ENCODE data around the gene CTBP2.

The CTBP2 gene

DNA sequence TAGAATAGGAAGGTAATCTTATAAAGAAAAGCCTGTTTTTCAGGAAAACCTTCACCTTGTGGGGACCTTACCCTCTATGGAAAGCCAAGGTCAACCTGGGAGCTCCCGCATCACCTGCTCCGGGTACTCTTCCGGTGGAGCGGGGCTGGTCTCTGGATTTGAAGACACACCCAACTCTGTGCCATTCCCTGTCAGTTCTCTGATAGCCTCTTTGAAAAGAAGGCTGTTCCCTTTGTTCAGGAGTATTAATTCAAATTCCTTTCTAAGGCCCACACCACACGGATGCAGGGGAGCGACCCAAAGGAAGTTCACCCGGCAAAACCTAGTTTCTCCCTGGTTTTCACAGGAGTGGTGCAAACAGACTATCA lies 10.7 kb downstream of the CTBP2 start:
- DNase-seq (ENCODE audit: low read depth), result no peak
- TF ChIP-seq, protein P1, sequence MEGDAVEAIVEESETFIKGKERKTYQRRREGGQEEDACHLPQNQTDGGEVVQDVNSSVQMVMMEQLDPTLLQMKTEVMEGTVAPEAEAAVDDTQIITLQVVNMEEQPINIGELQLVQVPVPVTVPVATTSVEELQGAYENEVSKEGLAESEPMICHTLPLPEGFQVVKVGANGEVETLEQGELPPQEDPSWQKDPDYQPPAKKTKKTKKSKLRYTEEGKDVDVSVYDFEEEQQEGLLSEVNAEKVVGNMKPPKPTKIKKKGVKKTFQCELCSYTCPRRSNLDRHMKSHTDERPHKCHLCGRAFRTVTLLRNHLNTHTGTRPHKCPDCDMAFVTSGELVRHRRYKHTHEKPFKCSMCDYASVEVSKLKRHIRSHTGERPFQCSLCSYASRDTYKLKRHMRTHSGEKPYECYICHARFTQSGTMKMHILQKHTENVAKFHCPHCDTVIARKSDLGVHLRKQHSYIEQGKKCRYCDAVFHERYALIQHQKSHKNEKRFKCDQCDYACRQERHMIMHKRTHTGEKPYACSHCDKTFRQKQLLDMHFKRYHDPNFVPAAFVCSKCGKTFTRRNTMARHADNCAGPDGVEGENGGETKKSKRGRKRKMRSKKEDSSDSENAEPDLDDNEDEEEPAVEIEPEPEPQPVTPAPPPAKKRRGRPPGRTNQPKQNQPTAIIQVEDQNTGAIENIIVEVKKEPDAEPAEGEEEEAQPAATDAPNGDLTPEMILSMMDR (IDR thresholded peaks at IDR 0.05; ENCODE audit: low read depth, low read length, missing control alignments), result no peak
- no peak overlapping the region for H3K4me3 ChIP-seq (ENCODE audit: low read depth, low read length)

DNA sequence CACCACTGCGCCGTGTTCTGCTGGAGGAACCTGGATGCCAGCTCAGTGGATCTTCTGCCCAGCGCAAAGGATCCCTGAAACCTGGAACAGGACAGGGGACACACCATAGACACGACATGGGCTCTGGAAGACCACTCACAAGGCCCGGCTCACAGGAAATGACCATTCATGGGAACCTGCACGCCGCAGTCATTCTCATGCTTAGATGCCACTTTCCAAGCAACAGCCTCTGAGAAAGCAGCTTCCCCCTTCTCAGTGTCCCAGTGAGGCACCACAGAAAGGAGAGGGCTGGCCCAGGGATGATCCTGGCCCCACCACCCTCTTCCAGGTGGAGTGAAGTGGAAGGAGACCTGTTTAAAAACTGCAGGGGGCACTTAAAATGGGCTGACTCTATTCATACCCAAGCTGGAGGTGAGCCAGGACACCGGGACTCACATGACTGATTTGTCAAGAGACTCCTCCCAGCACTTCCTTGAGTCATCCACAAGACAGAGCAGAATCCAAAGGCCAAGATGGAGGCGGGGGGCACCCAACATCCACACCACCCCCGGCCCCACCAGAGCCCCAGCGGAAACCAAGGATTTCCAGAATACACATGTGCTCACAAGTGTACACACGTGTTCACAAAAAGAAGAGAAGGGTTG lies 11.2 kb downstream of the CTBP2 start:
- TF ChIP-seq, protein P1 (IDR thresholded peaks at IDR 0.05; ENCODE audit: low read depth, low read length, missing control alignments), result no peak
- no peak overlapping the region for H3K4me3 ChIP-seq (ENCODE audit: low read depth, low read length)
- DNase-seq (ENCODE audit: low read depth), result no peak

DNA sequence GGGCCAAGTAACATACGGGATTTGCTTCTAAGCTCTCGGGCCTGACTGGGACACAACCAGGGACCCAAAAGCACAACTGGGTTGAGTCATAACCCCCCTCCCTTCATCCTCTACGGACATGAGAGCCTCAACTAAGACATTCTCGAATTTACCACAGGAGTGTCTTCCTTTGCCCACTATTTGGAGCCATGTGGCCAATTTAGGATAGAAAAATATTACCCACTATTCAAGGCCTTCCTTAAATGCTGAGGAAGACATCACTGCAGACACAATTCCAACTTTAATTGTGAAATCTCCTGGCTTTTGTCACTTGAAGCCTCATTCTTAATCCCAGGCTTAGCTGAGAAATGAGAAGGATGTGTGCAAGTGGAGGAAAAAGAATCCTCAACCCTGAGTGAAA lies 11.8 kb downstream of the CTBP2 start:
- no peak overlapping the region for H3K4me3 ChIP-seq (ENCODE audit: low read depth, low read length)
- no peak for DNase-seq (ENCODE audit: low read depth)
- TF ChIP-seq, protein P1 (IDR thresholded peaks at IDR 0.05; ENCODE audit: low read depth, low read length, missing control alignments), result no peak

DNA sequence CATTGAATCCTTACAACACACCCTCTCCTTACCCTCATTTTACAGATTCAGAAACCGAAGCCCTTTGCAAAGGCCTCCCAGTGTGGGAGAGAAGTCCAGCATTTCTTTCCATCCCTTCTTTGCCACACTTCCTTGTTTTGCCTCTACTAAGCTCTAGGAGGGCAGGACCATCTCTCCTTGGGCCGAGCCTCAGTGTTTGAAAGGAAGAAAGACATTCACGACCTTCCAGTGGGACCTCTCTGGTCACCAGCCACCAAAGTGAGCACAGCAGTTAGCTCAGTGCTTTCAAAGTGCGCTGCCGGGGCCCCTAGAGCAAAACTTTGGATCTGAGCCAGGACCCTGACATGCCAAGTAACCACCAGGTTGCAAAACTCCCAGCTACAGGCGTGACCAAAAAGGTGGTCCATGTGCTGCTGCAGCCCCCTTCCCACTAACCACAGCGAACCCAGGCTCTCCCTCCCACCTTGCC lies 12.4 kb downstream of the CTBP2 start:
- H3K4me3 ChIP-seq (ENCODE audit: low read depth, low read length), result no peak overlapping the region

DNA sequence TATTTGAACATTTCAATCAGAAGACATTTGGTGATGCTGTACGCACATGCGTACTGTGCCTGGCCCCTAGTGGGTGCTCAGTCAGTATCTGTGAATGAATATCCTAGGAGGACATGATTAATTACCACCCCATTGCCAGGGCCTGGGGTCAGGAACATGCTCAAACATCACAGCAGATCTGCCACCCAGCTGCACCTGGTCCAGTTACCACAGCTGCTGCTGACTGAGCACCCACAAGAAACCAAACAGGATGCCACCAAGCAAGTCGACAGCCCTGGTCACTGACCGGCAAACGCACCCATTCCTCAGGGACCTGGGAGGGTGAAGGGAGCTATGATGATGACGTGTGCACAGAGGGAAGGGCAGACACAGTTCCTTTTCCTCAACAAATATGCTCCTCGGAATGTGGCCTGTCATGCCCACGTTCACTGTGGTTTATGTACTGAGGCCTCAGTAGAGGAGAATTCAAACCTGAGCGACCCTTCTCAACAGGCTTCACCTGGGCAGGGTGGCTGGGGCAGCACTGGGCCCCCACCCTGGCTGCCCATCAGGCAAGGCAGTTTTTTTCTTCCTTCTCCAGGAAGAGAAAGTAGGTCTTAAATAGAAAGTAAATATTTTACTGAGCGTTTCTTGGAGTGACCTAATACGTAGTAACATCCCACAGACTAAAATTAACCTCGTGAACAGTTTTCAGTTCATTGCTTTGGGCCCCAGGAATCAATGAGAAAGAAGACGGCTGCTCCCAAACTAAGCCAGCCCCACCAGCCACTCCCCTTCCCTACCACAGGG lies 13.4 kb downstream of the CTBP2 start:
- H3K4me3 ChIP-seq (ENCODE audit: low read depth, low read length), result no peak overlapping the region
- DNase-seq (ENCODE audit: low read depth), result no peak
- TF ChIP-seq, protein P1 (IDR thresholded peaks at IDR 0.05; ENCODE audit: low read depth, low read length, missing control alignments), result no peak

More for the DNA sequence above, 12.4 kb downstream of the CTBP2 start:
- DNase-seq (ENCODE audit: low read depth), result no peak
- TF ChIP-seq, protein P1 (IDR thresholded peaks at IDR 0.05; ENCODE audit: low read depth, low read length, missing control alignments), result no peak

DNA sequence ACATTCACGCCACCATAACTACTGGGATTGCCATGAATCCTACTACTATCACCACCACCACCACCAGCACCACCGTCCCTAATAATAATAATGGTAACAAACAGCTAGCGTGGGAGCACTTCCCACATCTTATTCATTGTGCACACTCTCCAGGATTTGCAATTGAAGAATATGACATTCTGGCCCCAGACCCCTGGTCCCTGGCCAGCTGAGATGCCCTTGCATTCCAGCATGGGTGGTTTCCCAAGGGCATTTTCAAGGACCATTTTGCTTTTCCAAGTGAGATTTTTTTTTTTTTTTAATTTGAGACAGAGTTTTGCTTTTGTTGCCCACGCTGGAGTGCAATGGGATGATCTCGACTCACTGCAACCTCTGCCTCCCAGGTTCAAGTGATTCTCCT lies 14.7 kb downstream of the CTBP2 start:
- TF ChIP-seq, protein P1 (IDR thresholded peaks at IDR 0.05; ENCODE audit: low read depth, low read length, missing control alignments), result no peak
- no peak for DNase-seq (ENCODE audit: low read depth)
- no peak overlapping the region for H3K4me3 ChIP-seq (ENCODE audit: low read depth, low read length)

Data from GM12864 (cell line).